Endothelial cell of umbilical vein (primary cell): Measurements from ENCODE around the gene SUGCT. TPM values are rescaled to one million over a fixed set of nuclear protein-coding genes. Genes with fewer than 3 reads are reported as not detected.

Experiments
- BruUV-seq: library from RNA; stranded (reverse); fragments of 400-500 nt; replicated peaks from 2 replicates; lab custom pipeline; 2021; lab: Mats Ljungman, UMichigan
- CTCF ChIA-PET: fragments of 300-600, 350-600 bp; sonication (Branson Sonifier 250); formaldehyde crosslinking; loops from one replicate; lab custom pipeline; 2021; ENCODE audit warnings: antibody characterized with exemption, inconsistent platforms; lab: Charles Lee
- POLR2A ChIA-PET: fragments of 300-600, 350-600 bp; sonication (Branson Sonifier 250); formaldehyde crosslinking; loops from one replicate; lab custom pipeline; 2021; ENCODE audit warnings: antibody characterized with exemption, inconsistent platforms; lab: Charles Lee
- DNase-seq: peaks from one replicate; pipeline ENCODE4 v3.0.0-alpha.2; 2011; ENCODE audit warnings: low read depth, low spot score
- FAIRE-seq: peaks from 2 replicates; lab custom pipeline; 2011; peaks lifted over from hg19 to GRCh38; lab: Jason Lieb, UNC
- H2AFZ ChIP-seq: 2 replicates; pipeline ENCODE4 v1.6.0; 2012; ENCODE audit warnings: low read depth, low read length, control low read depth, inconsistent platforms
- H3K27ac ChIP-seq: 2 replicates; pipeline ENCODE4 v1.5.1; 2011; ENCODE audit warnings: low read depth, mild to moderate bottlenecking, control low read depth, low read length, moderate library complexity; ENCODE audit not compliant: insufficient read depth
- H3K27me3 ChIP-seq, 2 experiments: 2 replicates each; pipeline versions ENCODE4 v1.6.0 to v1.6.1; 2011; ENCODE audit warnings: low read length in 2 of 2, mixed read lengths in 1 of 2; ENCODE audit not compliant: control insufficient read depth in 2 of 2, insufficient read depth in 2 of 2
- H3K36me3 ChIP-seq, 2 experiments: 2 replicates in 1 of 2; 3 replicates in 1 of 2; pipeline ENCODE4 v1.5.1; 2011; ENCODE audit warnings: low read length in 2 of 2, mild to moderate bottlenecking in 1 of 2, moderate library complexity in 1 of 2; ENCODE audit not compliant: control insufficient read depth in 2 of 2, insufficient read depth in 2 of 2; ENCODE audit errors: extremely low read depth in 1 of 2
- H3K4me1 ChIP-seq: 3 replicates; pipeline ENCODE4 v1.5.1; 2011; ENCODE audit warnings: mild to moderate bottlenecking, low read length; ENCODE audit not compliant: control insufficient read depth, insufficient read depth; ENCODE audit errors: extremely low read depth
- H3K4me2 ChIP-seq: 2 replicates; pipeline ENCODE4 v1.6.1; 2011; ENCODE audit warnings: low read length, control low read depth, mixed read lengths; ENCODE audit not compliant: insufficient read depth
- H3K4me3 ChIP-seq, 3 experiments: fragments of 200-600 bp in 1 of 3; sonication (generic), shearing (Covaris generic) in 1 of 3; replicated peaks in 1 of 3; 2 replicates each; pipeline ENCODE4 v1.5.1; 2011 to 2016; ENCODE audit warnings: control low read depth in 3 of 3, low read length in 3 of 3, mild to moderate bottlenecking in 2 of 3, inconsistent platforms in 1 of 3, low read depth in 1 of 3, moderate library complexity in 1 of 3; ENCODE audit not compliant: insufficient read depth in 1 of 3
- H3K79me2 ChIP-seq: 2 replicates; pipeline ENCODE4 v1.6.0; 2012; ENCODE audit warnings: low read length, inconsistent platforms; ENCODE audit not compliant: control insufficient read depth, insufficient read depth
- H3K9ac ChIP-seq: replicated peaks from 2 replicates; pipeline ENCODE3; 2011; ENCODE audit warnings: low read length, control low read depth; ENCODE audit not compliant: insufficient read depth; ENCODE audit errors: extremely low read depth
- H3K9me1 ChIP-seq: replicated peaks from 3 replicates; pipeline ENCODE4 v1.6.0; 2011; ENCODE audit warnings: mild to moderate bottlenecking, low read length; ENCODE audit not compliant: control insufficient read depth, insufficient read depth; ENCODE audit errors: extremely low read depth
- H3K9me3 ChIP-seq: replicated peaks from 2 replicates; pipeline ENCODE4 v1.5.1; 2012; ENCODE audit warnings: low read length, inconsistent platforms; ENCODE audit not compliant: control insufficient read depth, insufficient read depth
- H4K20me1 ChIP-seq: replicated peaks from 2 replicates; pipeline ENCODE3; 2011; ENCODE audit warnings: mild to moderate bottlenecking, low read length; ENCODE audit not compliant: control insufficient read depth, insufficient read depth; ENCODE audit errors: extremely low read depth
- EZH2 ChIP-seq: IDR thresholded peaks from 2 replicates; pipeline ENCODE4 v1.6.1; 2012; ENCODE audit warnings: borderline replicate concordance, low read depth, mild to moderate bottlenecking, moderate library complexity, low read length, inconsistent platforms; ENCODE audit not compliant: severe bottlenecking
- FOS ChIP-seq: IDR thresholded peaks from 2 replicates; pipeline ENCODE4 v1.6.1; 2011; ENCODE audit warnings: mild to moderate bottlenecking, low read length, moderate library complexity, borderline replicate concordance; ENCODE audit not compliant: insufficient read depth
- GATA2 ChIP-seq: IDR thresholded peaks from 2 replicates; pipeline ENCODE4 v1.7.0; 2011; ENCODE audit warnings: low read depth, mild to moderate bottlenecking, moderate library complexity, mixed read lengths, low read length; ENCODE audit not compliant: insufficient read length, insufficient read depth
- JUN ChIP-seq: IDR thresholded peaks from 2 replicates; pipeline ENCODE4 v1.6.1; 2011; ENCODE audit warnings: borderline replicate concordance, low read depth; ENCODE audit not compliant: insufficient read length, insufficient read depth
- MYC ChIP-seq: IDR thresholded peaks from one replicate; pipeline ENCODE4 v1.6.1; 2011; ENCODE audit warnings: mild to moderate bottlenecking, low read depth, low read length
- POLR2A ChIP-seq: IDR thresholded peaks from 2 replicates; pipeline ENCODE4 v1.6.1; 2012; ENCODE audit warnings: low read depth, mild to moderate bottlenecking, control low read depth, low read length
- POLR2AphosphoS5 ChIP-seq: IDR thresholded peaks from 2 replicates; pipeline ENCODE4 v1.6.1; 2012; ENCODE audit warnings: low read depth, mild to moderate bottlenecking, control low read depth, low read length, moderate library complexity; ENCODE audit not compliant: insufficient read depth
- dilution Hi-C: fragments of 300-500 bp; cut with MboI; formaldehyde crosslinking; loops from one replicate; pipeline ENCODE4 v1.15.0; 2019; ENCODE audit warnings: low sequenced_read_pairs; ENCODE audit not compliant: extremely low pct_ligation_motif_present
- intact Hi-C: fragments of 100-400 bp; cut with micrococcal nuclease; formaldehyde crosslinking; loops from one replicate; pipeline ENCODE4 v1.10.0; 2022
- polyA plus RNA-seq, 4 experiments: library from polyadenylated mRNA; depleted of rRNA in 3 of 4; stranded (reverse) in 3 of 4; unstranded in 1 of 4; fragments of >200 nt; gene quantifications; 2 replicates each; pipeline versions ENCODE4 v1.2.1 to v1.2.3, GENCODE V29; 2011 to 2012; ENCODE audit warnings: missing spikeins in 1 of 4
- total RNA-seq: library from RNA; stranded (reverse); gene quantifications from 2 replicates; pipeline ENCODE4 v1.2.3, GENCODE V29; 2021
- TF ChIP-seq, protein P1 (sequence below), 2 donors: IDR thresholded peaks; 1 replicate in 1 of 2; 2 replicates in 1 of 2; pipeline ENCODE4 v1.5.1; 2011; ENCODE audit warnings: low read length in 2 of 2, mild to moderate bottlenecking in 2 of 2, moderate library complexity in 2 of 2, control low read depth in 1 of 2, inconsistent platforms in 1 of 2, low read depth in 1 of 2; ENCODE audit not compliant: insufficient read depth in 1 of 2; ENCODE audit errors: extremely low read depth in 1 of 2
- TF ChIP-seq, protein P2 (sequence below): IDR thresholded peaks from 2 replicates; pipeline ENCODE4 v1.6.1; 2011; ENCODE audit not compliant: insufficient read depth, insufficient read length

The SUGCT gene
- total and polyA plus RNA-seq, 2 donors (not counting 3 experiments of a cell fraction or from before 2014, with no cell fraction given), result 1.2 to 1.4 TPM

- H3K9me3 ChIP-seq, result no peaks in the 10 kb centered on the region
- BruUV-seq, result no TSS peak
- ChIA-PET POLR2A (no interaction called here), CTCF (no interaction called here)
- DNase-seq (no peak), FAIRE-seq (no peak)
- no peaks in the 10 kb centered on the region for H3K27me3 ChIP-seq
- dilution Hi-C loops, result no loop called here
- no peaks in the 10 kb centered on the region for H3K36me3 ChIP-seq
- H3K4me2 ChIP-seq, result no peak overlapping the region
- TF ChIP-seq, protein P1, sequence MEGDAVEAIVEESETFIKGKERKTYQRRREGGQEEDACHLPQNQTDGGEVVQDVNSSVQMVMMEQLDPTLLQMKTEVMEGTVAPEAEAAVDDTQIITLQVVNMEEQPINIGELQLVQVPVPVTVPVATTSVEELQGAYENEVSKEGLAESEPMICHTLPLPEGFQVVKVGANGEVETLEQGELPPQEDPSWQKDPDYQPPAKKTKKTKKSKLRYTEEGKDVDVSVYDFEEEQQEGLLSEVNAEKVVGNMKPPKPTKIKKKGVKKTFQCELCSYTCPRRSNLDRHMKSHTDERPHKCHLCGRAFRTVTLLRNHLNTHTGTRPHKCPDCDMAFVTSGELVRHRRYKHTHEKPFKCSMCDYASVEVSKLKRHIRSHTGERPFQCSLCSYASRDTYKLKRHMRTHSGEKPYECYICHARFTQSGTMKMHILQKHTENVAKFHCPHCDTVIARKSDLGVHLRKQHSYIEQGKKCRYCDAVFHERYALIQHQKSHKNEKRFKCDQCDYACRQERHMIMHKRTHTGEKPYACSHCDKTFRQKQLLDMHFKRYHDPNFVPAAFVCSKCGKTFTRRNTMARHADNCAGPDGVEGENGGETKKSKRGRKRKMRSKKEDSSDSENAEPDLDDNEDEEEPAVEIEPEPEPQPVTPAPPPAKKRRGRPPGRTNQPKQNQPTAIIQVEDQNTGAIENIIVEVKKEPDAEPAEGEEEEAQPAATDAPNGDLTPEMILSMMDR (IDR thresholded peaks at IDR 0.05; ENCODE audit: extremely low read depth in 1 of 2, insufficient read depth in 1 of 2, low read depth in 1 of 2, low read length in 2 of 2), result no peak
- TF ChIP-seq MYC (no peak), FOS (no peak), JUN (no peak), POLR2A (no peak), GATA2 (no peak), POLR2AphosphoS5 (no peak), EZH2 (no peak)
- TF ChIP-seq, protein P2, sequence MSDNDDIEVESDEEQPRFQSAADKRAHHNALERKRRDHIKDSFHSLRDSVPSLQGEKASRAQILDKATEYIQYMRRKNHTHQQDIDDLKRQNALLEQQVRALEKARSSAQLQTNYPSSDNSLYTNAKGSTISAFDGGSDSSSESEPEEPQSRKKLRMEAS, result no peak
- H3K4me1 ChIP-seq, result no peaks in the 10 kb centered on the region
- intact Hi-C loops, result no loop called here
- H3K9me1 ChIP-seq, result no peaks in the 10 kb centered on the region
- H3K4me3 ChIP-seq, result no peak overlapping the region
- no peaks in the 10 kb centered on the region for H4K20me1 ChIP-seq
- H2AFZ ChIP-seq, result no peak overlapping the region
- no peaks in the 10 kb centered on the region for H3K79me2 ChIP-seq
- H3K27ac ChIP-seq, result no peak overlapping the region
- H3K9ac ChIP-seq, result no peak overlapping the region
Observed at GRCh38 chr7:40105879-40106473, 28.8 kb upstream of the SUGCT start.
